DMS153 treated with DMSO at 0.1 percent for 48 hours (cell line): ENCODE data around the gene GIMD1.
"Not testable (repeated sequence)": the region's sequence is repeated elsewhere in the genome, so short reads cannot be mapped to it uniquely, and the experiment has no call there.

Source experiments
- DNase-seq: peaks from one replicate; lab custom pipeline; 2025; ENCODE audit not compliant: unreplicated experiment; lab: John Stamatoyannopoulos, UW

GIMD1 gene

DNA sequence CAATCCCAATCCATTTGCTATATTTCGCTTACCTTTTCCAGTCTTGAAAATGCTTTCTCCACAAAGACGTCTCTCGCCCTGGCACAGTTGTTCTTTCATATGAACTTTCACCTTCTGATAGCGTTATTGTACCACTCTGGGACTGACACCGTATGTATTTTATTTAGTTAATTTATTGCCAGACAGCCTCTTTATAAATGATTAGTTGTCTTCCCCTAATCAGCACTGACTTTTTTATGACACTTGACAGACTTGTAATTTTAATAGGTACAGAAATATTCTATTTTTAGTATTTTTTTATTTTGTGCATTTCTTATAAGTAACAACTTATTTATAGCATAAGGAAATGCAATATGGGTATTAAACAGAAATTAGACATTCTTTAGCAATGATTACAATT lies at the start of gene GIMD1:
Gene GIMD1 (minus strand): TSS at position 101 of the 400 bp plus-strand sequence. CDS start 1,343 bp downstream, outside the sequence.
- DNase-seq, result no peak

DNA sequence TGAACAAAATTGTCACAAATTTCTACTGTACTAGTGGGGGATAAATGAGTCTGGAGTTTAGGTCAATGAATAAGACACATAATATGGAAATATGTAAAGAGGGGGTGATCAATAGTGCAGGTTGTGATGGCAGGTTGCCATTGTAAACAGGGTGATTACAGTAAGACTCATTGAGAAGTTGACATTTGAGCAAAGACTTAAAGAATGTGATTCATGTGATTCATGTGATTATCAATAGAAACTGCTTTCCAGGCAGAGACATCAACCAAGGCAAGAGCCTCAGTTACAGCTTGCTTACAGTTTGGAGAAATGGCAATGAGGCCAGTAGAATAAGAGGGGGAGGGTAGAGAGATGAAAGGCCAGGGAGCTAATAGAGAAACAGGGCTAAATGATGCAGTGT lies 45.8 kb upstream of the GIMD1 start:
- no peak for DNase-seq

DNA sequence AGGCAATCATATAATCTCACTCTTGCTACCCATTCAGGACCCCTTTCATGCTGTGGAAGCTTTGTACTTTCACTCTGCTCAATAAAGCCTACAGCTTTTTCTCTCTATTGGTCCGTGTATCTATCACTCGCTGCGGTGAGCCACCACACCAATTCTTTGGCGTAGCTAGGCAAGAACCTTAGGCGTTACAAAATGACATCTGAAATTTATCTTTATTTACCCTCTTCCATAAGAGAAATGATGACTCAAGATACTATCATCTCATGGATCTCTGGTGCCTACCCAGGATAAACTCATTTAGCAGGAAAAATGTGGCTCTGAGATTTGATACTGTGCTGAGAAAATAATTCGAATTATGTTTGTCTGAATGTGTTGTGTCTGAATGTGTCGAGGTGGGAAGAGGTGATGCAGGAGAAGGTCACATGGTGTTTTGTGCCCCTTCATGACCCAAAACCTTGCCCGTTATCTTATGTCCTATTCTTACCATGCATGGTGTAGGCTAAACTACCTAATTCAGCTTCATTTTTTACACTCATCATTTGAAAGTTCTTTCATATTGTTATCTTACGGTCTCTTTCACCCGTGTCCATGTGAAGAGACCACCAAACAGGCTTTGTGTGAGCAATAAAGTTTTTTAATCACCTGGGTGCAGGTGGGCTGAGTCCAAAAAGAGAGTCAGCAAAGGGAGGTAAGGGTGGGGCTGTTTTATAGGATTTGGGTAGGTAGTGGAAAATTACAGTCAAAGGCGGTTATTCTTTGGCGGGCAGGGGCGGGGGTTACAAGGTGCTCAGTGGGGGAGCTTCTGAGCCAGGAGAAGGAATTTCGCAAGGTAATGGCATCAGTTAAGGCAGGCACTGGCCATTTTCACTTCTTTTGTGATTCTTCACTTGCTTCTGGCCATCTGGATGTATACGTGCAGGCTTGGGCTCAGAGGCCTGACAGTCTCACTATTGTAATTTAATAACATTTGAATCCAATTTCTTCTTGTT lies 41.6 kb upstream of the GIMD1 start:
- DNase-seq, result no peak

DNA sequence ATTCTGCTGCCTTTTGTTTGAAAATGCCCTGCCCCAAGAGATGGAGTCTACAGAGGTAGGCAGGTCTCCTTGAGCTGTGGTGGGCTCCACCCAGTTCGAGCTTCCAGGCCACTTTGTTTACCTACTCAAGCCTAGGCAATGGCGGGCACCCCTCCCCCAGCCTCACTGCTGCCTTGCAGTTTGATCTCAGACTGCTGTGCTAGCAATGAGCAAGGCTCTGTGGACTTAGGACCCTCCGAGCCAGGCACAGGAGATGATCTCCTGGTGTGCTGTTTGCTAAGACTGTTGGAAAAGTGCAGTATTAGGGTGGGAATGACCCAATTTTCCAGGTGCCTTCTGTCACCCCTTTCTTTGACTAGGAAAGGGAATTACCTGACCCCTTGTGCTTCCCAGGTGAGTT lies 39.4 kb upstream of the GIMD1 start:
- not testable (repeated sequence) for DNase-seq

DNA sequence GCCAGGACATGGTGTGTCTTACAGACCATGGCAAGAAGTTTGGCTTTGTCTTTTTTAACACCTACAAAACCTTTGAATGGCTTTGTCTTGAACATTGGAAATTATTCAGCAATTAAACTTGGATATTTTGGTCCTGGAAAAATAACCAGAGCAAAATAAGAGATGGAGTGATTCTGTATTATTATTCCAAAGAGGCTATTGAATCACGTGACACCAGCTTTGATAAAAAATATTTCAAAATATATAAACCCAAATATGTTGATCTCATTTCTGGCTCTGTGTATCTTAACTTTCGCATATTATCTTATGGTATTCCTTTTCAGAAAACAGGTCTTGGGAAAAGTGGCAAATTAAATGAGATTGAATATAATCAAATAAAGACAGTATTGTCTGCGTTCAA lies 32.6 kb upstream of the GIMD1 start:
- no peak for DNase-seq

DNA sequence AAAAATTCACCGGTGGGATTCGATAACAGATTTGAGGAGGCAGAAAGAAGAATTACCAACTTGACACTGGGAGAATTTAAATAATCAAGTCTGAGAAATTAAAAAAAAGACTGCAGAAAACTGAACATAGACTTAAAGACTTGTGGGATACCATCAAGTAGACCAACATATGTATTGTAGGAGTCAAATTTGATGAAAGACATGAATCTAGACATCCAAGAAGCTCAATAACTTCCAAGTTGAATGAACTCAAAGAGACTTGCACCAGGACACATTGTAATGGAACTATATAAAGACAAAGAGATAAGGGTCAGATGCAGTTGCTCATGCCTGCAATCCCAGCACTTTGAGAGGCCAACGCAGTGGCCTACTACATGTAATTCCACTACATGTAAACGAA lies 30.3 kb upstream of the GIMD1 start:
- DNase-seq, result not testable (repeated sequence)

DNA sequence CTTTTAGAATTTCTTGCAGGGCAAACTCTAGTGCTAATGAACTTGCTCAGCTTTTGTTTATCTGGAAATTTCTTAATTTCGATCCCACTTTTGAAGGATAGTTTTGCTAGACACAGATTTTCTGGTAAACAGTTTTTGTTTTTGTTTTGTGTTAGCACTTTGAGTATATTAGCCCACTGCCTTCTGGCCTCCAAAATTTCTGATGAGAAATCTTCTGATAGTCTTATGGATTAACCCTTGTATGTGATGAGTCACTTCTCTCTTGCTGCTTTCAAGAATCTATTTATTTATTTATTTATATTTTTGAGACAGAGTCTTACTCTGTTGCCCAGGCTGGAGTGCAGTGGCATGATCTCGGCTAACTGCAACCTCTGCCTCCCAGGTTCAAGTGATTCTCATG lies 27.0 kb upstream of the GIMD1 start:
- DNase-seq, result no peak

DNA sequence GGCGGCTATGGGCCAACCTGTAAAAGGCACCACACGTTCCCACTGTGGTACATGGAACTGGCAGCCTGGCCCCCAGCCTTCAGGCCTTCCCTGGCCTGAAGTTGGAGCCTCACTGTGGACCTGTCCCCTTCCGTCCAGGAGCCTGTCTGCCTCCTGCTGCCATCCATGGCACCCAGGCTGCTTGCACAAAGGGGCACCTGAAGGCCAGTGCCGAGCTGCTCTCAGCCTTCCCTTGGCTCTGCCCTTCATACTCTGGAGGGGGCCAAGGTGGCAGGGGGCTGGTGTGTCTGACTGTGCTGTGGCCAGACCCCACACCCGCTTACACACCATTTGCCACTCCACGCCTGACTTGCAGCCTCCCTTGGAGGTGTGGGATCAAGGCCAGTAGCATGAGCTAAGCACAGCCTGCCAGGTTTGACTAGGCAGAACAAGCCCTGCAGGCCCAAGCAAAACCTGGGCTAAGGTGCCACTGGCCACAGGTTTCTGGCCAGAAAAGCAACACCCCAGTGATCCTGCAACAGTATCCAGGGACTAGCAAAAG lies 17.3 kb upstream of the GIMD1 start:
- DNase-seq, result no peak

DNA sequence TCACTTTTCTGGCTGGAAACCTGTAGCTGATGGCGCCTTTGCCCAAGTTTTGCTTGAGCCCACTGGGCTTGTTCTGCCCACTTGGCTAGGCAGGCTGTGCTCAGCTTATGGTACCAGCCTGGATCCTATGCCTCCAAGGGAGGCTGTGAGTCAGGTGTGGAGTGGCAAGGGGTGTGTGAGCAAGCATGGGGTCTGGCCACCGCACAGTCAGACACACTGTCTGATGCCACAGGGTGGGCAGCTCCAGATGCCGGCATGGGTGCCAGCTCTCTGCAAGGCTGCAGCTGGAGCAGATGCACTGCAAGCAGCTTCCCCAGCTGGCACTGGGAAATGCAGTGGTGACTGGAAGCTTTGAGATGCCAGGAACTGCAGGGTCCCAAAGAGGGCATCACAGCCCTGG lies 16.3 kb upstream of the GIMD1 start:
- DNase-seq, result no peak

DNA sequence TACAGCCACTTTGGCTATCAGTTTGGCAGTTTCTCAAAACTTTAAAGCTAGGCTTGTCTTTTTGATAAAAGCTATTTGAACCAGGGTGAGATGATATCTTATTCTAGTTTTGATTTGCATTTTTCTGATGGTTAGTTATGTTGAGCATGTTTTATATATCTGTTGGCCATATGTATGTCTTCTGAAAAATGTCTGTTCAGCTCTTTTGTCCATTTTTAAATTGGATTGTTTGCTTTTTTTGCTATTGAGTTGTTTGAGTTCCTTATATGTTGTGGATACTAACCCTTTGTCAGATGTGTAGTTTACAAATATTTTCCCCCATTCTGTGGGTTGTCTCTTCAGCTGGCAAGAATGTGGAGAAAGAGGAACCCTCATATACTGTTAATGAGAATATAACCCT lies 11.6 kb upstream of the GIMD1 start:
- DNase-seq, result no peak

DNA sequence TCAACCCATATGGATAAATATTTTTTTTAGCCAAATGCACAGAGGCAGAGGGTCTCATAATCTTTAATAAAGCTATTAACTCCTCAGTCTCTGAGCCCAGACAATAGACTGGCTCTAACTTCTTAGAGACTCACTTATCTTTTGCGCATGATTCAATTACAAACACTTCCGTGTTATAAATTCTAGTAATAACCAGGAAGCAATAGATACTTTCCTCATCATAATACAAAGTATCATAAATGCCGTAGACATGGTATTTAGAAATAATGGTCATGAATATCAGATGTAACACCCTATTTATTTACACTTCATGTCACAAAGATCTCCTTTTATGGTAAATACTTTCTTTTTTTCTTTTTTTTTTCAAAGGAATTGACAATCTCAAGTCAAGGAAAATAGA lies 4.4 kb upstream of the GIMD1 start:
- no peak for DNase-seq

DNA sequence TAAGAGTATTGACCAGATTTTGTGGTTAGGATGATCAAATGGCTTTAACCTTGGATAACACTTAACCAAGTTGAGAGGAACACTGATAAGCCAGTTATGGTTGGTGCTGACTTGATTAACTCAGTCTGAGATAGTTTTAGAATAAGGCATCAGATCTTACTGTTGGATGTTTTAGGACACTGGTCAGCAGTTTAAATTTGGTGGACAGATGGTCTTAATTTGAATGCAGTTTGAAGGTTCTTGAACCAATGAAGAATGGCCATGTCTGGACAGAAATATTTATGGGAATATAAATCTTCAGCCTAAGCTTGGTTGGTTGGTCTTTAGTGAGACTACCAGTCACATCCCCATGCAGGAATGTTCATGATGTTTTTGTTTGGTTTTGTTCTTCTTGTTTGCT lies 2.6 kb upstream of the GIMD1 start:
- DNase-seq, result no peak

DNA sequence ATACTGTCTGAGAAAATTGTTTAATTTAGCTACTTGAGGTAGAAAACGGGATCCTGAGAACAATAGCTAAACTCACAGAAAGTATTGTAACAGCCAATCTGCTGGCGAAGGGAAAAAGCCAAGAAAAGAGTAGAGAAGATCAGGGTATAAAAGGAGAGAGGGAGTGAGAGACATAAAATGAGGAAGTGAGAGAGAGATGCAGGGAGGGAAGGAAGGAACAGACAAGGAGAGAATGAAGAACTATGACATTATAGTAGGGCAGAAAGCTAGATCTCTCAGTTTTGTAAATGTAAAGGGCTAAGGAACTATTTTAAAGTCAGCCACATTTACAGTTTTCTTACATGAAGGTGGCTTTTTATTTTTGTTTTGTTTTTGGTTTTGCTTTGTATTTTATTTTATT lies 1.6 kb upstream of the GIMD1 start:
- DNase-seq, result no peak

DNA sequence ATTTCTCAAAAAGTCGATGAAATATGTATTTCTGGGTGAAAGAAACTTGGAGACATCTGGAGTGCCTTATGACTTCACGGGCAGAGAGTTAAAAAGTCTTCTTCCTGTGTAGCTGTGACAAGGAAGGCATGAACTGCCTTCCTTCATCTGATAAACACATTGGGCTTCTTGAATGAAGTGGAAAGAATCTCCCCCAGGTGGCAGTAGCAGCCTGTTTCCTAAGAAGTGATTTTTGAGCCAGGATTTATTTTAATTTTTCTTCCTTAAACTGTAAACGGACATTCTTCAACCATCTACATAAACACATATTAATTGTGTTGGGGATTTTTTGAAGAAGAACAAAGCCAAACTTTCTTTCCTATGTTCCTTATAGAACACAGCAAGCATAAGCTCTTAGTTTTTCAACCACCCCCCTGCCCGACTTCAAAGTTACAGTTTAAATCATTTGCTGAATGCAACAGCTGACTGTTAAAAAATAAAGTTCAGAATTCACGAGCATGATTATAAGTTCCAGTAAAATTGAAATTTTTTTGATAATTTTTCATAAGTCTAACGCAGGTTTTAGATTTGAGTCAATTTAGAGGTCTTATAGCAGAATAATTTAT lies 980 bp upstream of the GIMD1 start:
- peak; percentile 22 for DNase-seq

DNA sequence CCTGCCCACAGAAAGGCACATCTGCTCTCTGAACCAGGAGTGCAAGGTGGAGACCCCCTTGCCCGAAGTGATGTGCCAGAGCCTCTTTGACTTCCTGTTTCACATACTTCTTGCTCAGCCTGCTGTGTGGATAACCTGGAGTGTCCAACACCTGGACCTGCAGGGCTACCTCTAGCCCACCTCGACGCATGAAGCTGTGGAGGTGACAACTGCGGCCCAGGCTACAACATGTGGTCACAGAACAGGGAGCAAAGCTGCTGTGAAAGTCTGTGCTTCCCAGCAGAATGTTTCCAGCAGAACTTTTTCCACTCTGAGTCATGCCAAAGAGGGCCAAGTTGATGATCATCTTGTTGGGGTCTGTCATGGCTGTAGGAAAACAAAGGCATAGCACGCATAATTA lies 1.5 kb downstream of the GIMD1 start:
- no peak for DNase-seq

DNA sequence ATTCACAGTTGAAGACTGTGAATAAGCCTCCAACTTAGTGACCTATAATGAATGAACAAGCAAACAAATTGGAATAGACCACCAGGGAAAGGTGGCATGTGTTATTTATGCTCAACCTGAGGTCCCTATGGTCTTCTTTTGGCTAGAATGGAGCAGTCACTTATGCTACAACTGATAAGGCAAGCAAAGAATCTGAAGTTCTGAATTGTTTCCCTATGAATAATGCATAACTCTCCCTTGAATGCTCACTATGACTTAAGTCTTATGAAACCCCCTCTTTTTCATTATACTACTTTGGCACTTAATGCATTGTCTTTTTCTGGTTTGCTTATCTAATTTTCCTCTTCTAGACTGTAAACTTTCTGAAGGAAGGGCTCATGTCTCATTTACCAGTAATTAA lies 2.6 kb downstream of the GIMD1 start:
- DNase-seq, result no peak

DNA sequence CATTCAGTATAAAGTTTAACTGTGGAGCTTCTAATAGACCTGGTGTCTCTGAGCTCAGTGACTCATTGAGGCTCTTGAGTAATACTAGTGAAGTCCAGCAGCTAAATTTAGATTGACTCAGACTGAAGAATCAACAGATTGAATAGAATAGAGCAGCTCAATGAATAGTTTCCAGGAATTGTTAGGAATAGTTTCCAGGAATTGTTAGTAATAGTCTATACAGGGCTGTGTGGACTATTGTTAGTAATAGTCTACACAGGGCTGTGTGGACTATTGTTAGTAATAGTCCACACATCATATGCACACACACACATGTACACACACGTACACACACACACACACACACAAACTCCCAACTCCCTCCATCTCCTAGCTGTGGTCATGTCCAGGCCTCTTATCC lies 3.0 kb downstream of the GIMD1 start:
- no peak for DNase-seq

DNA sequence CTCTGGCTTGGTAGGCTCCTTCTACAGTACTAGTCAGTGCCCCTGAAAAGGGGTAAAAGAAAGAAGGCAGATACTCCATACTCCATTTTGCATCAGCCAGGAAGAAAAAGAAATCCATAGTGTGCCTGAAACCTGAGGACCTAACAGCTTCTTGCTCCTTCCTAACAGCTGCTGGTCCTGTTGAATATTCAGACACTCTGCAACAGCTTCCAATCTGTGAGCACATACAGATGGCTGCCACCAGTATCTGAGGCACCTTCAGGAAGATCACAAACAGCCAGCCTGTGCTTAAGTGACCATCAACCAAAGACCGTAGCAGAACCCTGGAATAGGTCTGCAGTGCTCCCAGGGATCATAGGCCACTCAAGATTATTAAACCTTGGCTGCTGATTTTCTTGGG lies 4.3 kb downstream of the GIMD1 start:
- DNase-seq, result no peak

DNA sequence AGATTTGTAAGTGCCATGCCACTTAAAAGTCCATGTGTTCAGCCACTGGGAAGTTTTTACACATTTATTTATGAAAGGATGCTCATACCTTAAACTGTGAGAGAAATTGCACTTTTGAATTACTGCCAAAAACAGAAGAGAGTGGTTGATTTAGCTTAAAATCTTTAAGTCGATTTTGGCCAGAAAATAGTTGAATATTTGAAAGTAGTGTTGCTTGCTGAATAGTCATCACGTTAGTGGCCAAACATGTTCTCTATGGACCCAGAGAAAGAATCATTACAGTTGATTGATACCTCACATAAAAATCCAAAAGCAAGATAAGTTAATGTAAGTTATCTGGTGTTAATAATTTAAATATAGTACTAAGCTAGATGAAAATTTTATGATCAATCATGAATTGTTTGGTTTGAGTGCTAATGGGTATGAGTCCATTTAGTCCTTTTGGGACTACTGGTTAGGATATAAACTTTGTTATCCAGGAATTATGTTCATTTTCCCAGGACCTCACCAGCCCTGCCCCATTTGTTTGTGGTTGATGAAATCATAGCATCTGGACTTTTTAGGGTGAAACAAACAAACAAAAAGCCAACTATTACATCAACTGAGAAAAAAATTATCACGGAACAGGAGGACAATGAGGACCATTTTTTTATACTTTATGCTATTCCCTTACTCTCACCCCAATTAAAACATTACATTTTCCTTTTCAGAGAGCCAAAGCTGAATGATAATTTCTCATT lies 6.3 kb downstream of the GIMD1 start:
- DNase-seq, result no peak

DNA sequence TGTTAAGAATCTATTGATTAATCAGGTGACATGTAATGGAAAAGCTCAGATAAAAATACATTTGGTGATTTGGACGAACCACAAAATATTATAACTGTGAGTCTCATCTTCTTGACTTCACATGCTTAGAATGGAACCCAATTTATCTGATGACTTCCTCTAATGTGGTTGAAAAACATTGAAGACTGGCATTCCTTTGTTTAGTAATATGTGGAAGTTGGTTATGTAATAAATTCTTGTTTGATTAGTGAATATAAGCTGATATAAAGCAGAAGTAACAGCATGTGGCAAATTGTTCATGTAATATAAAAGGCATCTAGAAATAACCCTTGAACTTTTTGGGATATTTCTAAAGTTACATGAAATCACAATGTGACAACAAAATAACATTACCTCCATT lies 9.7 kb downstream of the GIMD1 start:
- no peak for DNase-seq

DNA sequence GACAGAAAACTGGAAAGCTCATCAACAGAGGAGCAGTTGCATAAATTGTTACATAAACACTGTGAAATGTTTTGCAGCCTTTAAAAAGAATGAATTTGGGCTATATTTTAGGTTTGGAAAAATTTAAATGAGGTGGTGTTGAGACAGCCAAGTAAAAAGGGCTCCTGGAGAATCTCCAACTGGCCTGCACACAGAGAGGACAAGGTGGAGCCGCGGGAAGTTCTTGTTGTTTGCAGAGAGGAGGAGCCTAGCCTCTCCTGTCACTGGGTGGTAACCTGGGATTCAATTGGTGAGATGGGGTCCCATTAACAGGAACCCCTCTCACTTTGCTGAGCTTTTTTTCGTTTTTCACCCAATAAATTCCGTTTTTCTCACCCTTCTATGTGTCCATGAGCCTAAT lies 13.4 kb downstream of the GIMD1 start:
- no peak for DNase-seq

DNA sequence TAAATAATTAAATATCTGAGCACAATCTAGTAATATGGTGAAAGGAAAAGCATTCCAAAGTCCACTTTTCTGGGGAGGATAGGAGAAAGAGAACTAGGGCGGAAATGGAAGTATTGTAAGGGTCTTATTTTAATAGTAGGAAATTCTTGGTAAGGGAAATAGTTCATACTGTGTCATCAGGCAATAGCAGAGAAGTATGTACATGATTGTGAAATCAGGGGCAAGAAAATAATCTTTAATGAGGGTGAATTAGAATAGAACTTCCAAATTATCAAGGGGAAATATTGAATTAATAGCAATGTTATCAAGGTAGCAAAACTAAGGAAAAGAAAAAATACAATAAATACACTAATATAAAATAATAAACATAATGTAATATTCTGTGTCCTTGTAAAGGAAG lies 14.8 kb downstream of the GIMD1 start:
- DNase-seq, result no peak
